ENCODE results near the gene GTSF1L. TPM values are rescaled to one million over a fixed set of nuclear protein-coding genes. Genes with fewer than 3 reads are reported as not detected.

GTSF1L gene
- total RNA-seq, 6 experiments from 2014 or later = not detected

DNA sequence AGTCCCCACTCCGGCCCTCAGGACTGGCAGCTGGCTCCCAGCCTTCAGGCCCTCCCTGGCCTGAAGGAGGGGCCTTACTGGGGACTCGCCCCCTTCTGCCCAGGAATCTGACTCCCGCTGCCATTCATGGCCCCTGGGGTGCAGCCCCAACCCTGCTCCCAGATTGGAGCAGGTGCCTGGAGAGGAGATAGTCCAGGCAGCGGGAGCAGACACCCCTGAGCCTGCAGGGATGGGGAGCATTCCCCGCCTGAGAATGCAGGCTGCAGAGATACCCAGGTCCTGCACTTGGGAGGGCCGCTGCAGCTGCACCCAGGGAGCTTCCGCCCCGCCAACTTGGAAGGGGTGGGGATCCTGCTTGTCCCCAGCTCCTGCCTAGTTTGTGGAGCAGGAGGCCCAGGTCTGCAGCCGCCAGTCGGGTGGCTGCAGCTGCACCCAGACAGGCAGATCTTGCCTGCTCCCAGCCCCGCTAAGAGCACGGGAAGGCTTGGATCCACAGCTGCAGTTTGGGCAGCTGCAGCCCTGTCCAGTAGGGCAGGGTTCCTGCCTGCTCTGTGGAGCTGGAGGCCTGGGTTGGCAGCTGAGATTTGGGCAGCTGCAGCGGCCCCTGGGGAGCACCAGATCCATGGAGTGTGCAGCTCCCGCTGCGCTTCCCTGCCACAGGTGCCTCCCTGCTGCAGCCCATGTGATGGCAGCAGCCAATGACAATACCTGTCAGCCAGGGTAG, 5.2 kb downstream of the GTSF1L start:
- Mint-ChIP-seq H3K4me1 (ENCODE audit: low read depth) (peaks cover 6% of the 10 kb centered on the region; the same call in 1 of the 2 replicates), H3K27ac (no peak overlapping the region), H3K36me3 (ENCODE audit: low read depth) (peaks cover 5% of the 10 kb centered on the region; the same call in 1 of the 2 replicates), H3K27me3 (ENCODE audit: insufficient read depth) (peaks cover 9% of the 10 kb centered on the region), H3K4me3 (no peak overlapping the region), H3K9me3 (no peaks in the 10 kb centered on the region)
- TF ChIP-seq, protein P1, sequence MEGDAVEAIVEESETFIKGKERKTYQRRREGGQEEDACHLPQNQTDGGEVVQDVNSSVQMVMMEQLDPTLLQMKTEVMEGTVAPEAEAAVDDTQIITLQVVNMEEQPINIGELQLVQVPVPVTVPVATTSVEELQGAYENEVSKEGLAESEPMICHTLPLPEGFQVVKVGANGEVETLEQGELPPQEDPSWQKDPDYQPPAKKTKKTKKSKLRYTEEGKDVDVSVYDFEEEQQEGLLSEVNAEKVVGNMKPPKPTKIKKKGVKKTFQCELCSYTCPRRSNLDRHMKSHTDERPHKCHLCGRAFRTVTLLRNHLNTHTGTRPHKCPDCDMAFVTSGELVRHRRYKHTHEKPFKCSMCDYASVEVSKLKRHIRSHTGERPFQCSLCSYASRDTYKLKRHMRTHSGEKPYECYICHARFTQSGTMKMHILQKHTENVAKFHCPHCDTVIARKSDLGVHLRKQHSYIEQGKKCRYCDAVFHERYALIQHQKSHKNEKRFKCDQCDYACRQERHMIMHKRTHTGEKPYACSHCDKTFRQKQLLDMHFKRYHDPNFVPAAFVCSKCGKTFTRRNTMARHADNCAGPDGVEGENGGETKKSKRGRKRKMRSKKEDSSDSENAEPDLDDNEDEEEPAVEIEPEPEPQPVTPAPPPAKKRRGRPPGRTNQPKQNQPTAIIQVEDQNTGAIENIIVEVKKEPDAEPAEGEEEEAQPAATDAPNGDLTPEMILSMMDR (IDR thresholded peaks at IDR 0.05) = no peak
- DNase-seq = no peak

DNA sequence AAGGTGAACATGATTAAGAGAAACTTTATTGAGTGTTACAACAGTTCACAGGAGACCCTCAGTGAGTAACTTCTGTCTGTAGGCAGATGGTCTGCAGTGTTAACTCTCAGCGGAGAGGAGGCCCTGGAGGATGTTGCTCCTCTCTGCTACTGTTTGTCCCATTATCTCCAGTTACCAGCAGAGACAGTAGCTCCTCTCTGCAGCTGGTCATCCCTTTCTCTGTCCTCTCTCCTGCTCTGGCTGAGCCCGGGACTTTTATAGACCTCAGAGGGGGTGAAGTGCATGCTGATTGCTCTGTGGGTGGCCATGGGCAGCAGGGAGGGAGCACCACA, 5.7 kb downstream of the GTSF1L start:
- H3K27ac Mint-ChIP-seq = no peak overlapping the region
- TF ChIP-seq, protein P1 (IDR thresholded peaks at IDR 0.05) = no peak
- 0 out of 2 replicates have a peak, but pooled peaks cover under 1% of the 10 kb centered on the region for H3K4me1 Mint-ChIP-seq (ENCODE audit: low read depth)
- H3K9me3 Mint-ChIP-seq = no peaks in the 10 kb centered on the region
- DNase-seq = no peak
- H3K36me3 Mint-ChIP-seq (ENCODE audit: low read depth) = peaks cover 5% of the 10 kb centered on the region; the same call in 1 of the 2 replicates
- peaks cover 9% of the 10 kb centered on the region for H3K27me3 Mint-ChIP-seq (ENCODE audit: insufficient read depth)
- no peak overlapping the region for H3K4me3 Mint-ChIP-seq

DNA sequence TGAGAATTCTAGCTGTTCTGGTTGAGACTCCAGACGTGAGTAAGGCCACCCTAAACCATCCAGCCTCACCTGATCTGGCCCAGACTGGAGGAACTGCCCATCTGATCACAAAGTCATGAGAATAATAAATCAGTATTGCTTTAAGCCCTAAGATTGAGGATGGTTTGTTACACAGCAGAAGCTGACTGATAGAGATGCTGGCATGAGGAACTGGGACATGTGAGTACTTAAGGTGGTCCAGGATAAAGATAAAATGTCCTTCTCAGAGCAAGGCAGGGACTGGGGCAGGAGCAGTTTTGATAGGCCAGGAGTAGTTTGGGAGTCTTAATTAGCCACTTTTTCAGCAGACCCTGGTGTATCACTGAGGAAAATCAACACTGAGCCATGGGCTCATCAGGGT, 6.8 kb downstream of the GTSF1L start:
- Mint-ChIP-seq H3K27ac (no peak overlapping the region), H3K36me3 (ENCODE audit: low read depth) (peaks cover 5% of the 10 kb centered on the region; the same call in 1 of the 2 replicates), H3K4me1 (ENCODE audit: low read depth) (no peaks in the 10 kb centered on the region), H3K9me3 (no peaks in the 10 kb centered on the region), H3K27me3 (ENCODE audit: insufficient read depth) (peaks cover 7% of the 10 kb centered on the region), H3K4me3 (no peak overlapping the region)
- no peak for DNase-seq
- TF ChIP-seq, protein P1 (IDR thresholded peaks at IDR 0.05) = no peak

DNA sequence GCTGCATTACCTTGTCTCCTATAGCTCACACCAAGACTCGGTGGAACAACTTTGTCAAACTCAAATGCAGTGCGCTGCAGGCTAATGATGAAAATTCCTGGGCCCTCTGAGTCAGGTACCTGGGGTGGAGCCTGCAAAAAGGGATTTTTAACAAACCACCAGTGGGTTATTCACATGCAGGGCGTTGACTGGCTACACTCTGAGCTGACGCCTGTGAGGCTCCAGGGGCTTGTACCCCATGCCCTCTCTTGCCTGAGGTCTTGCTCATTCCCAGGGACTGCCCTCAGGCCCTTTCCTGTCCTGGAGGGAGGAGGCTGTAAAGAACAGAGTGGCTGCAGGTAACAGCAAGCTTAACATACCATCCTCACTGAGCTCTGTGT, 9.2 kb downstream of the GTSF1L start:
- TF ChIP-seq, protein P1 (IDR thresholded peaks at IDR 0.05) = no peak
- H3K4me3 Mint-ChIP-seq = no peak overlapping the region

DNA sequence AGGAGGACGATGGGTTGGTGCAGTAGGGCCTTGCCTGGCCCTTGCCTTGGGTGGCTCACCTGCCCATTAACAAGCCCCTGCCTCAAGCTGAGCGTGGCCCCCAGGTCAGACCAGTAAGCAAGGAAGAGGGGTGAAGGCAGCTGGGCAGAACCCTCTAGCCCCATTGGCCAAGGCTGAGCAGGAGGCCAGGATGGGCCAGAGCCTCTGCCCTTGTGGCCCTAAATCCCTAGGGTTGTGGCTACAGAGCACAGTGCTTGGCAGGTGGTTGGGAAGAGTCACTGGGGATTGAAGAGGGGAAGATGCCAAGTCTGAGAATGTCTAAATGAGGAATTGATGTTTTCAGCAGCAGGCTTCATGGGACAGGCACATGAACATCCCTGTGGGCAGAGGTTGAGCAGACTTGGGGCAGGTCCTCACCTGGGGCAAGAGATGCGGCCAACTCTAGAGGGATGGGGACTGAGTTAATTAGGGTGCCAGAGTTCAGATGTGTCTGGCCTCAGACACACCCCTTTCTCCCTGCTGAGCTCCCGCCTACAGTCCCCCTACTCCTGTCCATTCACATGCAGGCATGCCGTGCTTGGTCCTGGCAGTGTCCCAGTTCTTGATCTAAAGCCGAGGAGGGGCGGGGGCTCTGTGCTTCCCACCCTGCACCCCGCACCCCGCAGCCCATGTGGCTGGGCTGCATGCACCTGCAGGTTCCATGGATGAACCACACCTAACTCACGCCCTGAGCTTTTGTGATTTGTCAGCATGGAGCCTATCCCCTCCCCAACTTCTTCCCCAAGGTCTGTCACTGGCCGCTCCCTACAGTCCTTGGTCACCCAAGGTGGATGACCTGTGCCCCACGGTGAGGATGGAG, 9.8 kb downstream of the GTSF1L start:
- H3K27me3 Mint-ChIP-seq (ENCODE audit: insufficient read depth) = peaks cover 8% of the 10 kb centered on the region
- no peak for DNase-seq
- no peaks in the 10 kb centered on the region for H3K4me1 Mint-ChIP-seq (ENCODE audit: low read depth)
- H3K9me3 Mint-ChIP-seq = no peaks in the 10 kb centered on the region
- H3K36me3 Mint-ChIP-seq (ENCODE audit: low read depth) = peaks cover 5% of the 10 kb centered on the region; the same call in 1 of the 2 replicates
- TF ChIP-seq, protein P1 (IDR thresholded peaks at IDR 0.05) = no peak
- H3K4me3 Mint-ChIP-seq = no peak overlapping the region
- no peak overlapping the region for H3K27ac Mint-ChIP-seq

More for the DNA sequence above, 9.2 kb downstream of the GTSF1L start:
- Mint-ChIP-seq H3K36me3 (ENCODE audit: low read depth) (peaks cover 5% of the 10 kb centered on the region; the same call in 1 of the 2 replicates), H3K9me3 (no peaks in the 10 kb centered on the region), H3K4me1 (ENCODE audit: low read depth) (no peaks in the 10 kb centered on the region), H3K27me3 (ENCODE audit: insufficient read depth) (peaks cover 8% of the 10 kb centered on the region), H3K27ac (no peak overlapping the region)
- no peak for DNase-seq
